DND-41 (cell line): ENCODE data around the gene MYT1.

ENCODE experiments used
- EZH2 ChIP-seq: IDR thresholded peaks from 3 replicates; pipeline ENCODE4 v1.6.1; 2012; ENCODE audit warnings: borderline replicate concordance, low read depth, mild to moderate bottlenecking, moderate library complexity, low read length, inconsistent platforms; ENCODE audit not compliant: severe bottlenecking
- TF ChIP-seq, protein P1 (sequence below): IDR thresholded peaks from 2 replicates; pipeline ENCODE4 v1.5.1; 2012; ENCODE audit warnings: borderline replicate concordance, low read length, moderate library complexity, mild to moderate bottlenecking; ENCODE audit not compliant: poor library complexity, severe bottlenecking; ENCODE audit errors: extremely low read depth

DNA sequence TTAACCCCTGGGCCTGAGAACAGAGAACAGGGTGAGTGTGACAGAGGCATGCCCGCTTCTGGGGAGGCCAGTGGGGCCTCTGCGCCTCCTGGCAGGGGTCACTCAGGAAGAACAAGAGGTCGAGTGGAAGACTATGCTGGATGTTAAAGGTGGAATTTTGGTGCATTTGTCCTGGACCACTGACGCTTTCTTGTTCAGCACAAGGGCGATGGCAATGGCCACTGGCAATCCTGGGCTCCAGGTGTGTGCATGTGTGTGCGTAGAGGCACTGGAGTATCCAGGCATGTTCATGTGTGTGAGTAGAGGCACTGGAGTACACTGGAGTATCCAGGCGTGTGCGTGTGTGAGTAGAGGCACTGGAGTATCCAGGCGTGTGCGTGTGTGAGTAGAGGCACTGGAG is 33.4 kb upstream of the MYT1 start:
- TF ChIP-seq, protein P1, sequence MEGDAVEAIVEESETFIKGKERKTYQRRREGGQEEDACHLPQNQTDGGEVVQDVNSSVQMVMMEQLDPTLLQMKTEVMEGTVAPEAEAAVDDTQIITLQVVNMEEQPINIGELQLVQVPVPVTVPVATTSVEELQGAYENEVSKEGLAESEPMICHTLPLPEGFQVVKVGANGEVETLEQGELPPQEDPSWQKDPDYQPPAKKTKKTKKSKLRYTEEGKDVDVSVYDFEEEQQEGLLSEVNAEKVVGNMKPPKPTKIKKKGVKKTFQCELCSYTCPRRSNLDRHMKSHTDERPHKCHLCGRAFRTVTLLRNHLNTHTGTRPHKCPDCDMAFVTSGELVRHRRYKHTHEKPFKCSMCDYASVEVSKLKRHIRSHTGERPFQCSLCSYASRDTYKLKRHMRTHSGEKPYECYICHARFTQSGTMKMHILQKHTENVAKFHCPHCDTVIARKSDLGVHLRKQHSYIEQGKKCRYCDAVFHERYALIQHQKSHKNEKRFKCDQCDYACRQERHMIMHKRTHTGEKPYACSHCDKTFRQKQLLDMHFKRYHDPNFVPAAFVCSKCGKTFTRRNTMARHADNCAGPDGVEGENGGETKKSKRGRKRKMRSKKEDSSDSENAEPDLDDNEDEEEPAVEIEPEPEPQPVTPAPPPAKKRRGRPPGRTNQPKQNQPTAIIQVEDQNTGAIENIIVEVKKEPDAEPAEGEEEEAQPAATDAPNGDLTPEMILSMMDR: no peak
- no peak for TF ChIP-seq EZH2
